Measurements from ENCODE around the gene ST8SIA2.
A peak's percentile ranks its signal among the peaks of the same experiment; 100 is the strongest.

The ST8SIA2 gene, protein sequence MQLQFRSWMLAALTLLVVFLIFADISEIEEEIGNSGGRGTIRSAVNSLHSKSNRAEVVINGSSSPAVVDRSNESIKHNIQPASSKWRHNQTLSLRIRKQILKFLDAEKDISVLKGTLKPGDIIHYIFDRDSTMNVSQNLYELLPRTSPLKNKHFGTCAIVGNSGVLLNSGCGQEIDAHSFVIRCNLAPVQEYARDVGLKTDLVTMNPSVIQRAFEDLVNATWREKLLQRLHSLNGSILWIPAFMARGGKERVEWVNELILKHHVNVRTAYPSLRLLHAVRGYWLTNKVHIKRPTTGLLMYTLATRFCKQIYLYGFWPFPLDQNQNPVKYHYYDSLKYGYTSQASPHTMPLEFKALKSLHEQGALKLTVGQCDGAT

DNA sequence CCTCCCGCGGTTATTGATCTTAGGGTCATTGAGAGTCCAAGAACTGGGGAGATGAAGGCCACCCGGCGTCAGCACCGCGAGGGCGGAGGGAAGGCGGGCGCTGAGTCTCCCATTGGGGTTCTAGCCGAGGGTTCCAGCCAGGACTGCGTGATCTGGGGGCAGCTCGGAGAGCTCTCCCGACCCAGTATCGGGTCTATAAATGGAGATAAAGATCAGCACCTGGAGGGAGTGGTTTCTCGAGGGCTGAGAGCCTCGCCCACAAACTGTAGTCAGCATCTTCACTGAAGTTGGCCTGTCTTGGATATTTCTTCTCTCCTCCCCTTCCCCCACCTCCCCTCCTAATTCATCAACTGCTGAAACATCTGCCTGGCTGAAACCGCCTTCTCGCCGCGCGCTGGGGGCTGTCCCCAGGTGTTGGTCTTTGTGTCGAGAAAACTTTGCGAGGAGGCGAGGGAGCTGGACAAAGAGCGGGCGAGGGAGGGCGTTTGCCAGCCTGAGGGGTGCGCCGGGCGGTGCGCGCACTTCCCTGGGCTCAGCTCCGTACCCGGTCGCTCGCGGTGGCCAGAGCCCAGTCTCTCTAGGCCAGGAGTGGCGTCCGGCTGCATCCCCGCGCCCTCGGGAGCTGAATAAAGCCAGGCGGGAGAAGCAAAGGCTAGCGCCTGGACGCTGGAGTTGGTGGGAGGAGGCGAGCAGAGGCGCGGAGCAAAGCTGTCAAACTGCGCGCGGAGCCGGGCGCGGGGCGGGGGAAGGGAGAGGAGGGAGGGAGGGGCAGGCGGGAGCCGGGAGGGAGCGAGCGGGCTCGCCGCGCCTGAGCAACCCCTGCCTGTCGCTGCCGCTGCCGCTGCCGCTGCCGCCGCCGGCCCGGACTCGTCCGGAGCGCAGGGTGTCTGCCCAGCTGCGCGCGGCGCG is at the start of gene ST8SIA2:
Gene ST8SIA2, plus strand, starts transcription at position 811 of the 909 bp plus-strand sequence. CDS start 184 bp downstream, outside the sequence.
- H3K4me3 ChIP-seq (ENCODE audit: low read depth, low read length): peak within 1 kb of the TSS; percentile 39
- no peak for DNase-seq (ENCODE audit: low read depth)
- TF ChIP-seq, protein P1, sequence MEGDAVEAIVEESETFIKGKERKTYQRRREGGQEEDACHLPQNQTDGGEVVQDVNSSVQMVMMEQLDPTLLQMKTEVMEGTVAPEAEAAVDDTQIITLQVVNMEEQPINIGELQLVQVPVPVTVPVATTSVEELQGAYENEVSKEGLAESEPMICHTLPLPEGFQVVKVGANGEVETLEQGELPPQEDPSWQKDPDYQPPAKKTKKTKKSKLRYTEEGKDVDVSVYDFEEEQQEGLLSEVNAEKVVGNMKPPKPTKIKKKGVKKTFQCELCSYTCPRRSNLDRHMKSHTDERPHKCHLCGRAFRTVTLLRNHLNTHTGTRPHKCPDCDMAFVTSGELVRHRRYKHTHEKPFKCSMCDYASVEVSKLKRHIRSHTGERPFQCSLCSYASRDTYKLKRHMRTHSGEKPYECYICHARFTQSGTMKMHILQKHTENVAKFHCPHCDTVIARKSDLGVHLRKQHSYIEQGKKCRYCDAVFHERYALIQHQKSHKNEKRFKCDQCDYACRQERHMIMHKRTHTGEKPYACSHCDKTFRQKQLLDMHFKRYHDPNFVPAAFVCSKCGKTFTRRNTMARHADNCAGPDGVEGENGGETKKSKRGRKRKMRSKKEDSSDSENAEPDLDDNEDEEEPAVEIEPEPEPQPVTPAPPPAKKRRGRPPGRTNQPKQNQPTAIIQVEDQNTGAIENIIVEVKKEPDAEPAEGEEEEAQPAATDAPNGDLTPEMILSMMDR (IDR thresholded peaks at IDR 0.05; ENCODE audit: control insufficient read depth, extremely low read depth, insufficient read depth): no peak

DNA sequence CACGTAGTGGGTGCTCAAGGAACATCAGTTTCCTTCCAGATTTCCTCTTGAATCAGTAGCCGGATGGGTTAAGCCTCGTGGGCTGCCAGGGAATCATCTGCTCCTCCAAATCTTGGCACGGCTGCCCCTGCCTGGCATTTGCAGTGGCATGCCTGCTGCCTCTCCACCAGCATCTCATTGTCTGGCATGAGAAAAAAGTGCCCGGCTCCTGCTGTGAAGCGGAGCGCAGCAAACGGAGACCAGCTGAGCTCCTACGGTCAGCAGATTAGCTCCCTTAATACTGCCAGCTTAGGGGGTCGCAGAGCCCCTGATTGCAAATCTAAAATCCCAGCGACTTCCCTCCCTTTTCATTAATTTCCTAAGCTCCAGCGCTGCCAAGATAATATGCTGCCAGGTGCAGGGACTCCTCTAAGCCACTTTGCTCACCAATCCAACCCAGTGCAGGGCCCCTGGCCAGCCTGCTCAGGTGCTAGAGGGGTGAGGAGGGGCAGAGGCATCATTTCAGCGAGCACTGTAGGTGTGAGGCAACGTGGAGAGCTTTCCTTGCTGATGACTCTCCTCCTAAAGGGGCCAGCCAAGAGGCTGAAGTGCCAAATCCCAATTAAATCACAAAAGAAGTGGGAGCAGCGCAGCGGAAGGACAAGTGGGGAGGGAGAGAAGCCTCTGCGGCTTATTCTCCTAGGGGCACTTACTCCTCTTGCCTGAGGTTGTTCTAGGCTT is 49.6 kb upstream of the ST8SIA2 start:
- H3K4me3 ChIP-seq (ENCODE audit: low read depth, low read length): no peak overlapping the region
- TF ChIP-seq, protein P1 (IDR thresholded peaks at IDR 0.05; ENCODE audit: control insufficient read depth, extremely low read depth, insufficient read depth): no peak
- DNase-seq (ENCODE audit: low read depth): no peak

DNA sequence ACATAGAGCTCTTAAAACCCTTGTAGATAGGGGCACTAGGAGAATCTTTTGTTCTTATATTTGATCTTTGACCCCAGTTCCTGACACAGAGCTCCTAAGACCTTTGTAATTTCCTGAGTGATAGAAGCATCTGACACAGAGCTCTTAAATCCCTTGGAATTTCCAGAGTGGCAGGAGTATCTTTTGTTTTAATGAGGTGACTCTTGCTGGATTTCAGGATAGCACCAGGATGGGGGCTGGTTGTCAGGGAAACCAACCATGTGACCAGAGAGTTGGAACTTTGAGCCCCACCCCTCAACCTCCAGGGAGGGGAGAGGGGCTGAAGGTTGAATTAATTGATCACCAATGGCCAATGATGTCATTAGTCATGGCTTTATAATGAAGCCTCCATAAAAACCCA is 47.6 kb upstream of the ST8SIA2 start:
- no peak for DNase-seq (ENCODE audit: low read depth)
- TF ChIP-seq, protein P1 (IDR thresholded peaks at IDR 0.05; ENCODE audit: control insufficient read depth, extremely low read depth, insufficient read depth): no peak
- no peak overlapping the region for H3K4me3 ChIP-seq (ENCODE audit: low read depth, low read length)

DNA sequence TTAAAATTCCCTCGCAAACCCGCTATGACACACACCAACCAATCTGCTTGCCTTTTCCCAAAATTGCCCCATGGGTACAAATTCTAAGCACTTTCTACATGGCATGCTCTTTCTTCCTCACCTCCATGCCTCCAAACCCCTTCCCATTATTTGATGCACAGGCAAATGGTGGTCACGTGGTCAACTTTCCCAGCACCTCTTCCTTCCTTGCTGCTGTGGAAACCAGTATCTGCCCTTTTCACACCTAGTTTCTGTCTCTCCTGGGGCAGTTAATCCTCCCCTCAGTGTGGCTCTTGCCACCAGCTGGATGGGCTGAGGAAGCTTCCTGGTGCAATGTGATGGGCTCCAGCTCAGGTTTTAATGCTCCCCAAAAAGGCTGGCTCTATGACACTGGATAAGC is 38.4 kb upstream of the ST8SIA2 start:
- no peak for DNase-seq (ENCODE audit: low read depth)
- TF ChIP-seq, protein P1 (IDR thresholded peaks at IDR 0.05; ENCODE audit: control insufficient read depth, extremely low read depth, insufficient read depth): no peak
- H3K4me3 ChIP-seq (ENCODE audit: low read depth, low read length): no peak overlapping the region

DNA sequence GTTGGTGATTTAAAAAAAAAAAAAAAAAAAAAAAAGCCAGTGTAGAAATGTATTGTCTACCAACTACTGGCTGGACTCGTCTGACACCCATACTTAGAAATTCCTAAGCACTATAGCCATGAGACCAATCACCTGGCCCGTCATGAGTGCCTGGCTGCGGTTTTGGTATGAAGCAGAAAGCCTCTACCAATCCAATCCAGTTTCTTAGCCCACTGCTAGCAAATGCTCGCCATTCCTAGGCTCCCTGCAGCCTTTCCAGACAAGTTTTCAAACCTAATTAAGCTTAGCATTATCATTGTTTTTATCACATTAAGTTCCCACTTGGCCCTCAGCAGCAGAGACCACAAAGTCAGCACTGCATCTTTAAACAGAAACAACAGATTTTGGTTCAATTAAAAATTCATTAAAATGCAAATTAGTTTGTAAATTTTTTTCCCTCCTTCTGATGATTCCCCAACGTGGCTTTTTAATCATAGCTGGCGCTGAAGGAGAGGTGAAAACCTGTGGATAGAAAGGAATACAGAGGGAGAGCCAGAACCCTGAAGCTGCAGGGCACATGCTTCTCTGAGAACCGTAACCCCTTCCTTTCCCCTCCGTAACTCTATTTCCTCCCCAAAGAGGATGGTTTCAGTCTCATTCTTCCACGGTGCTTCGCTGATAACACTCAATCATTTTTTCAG is 32.2 kb upstream of the ST8SIA2 start:
- TF ChIP-seq, protein P1 (IDR thresholded peaks at IDR 0.05; ENCODE audit: control insufficient read depth, extremely low read depth, insufficient read depth): no peak
- H3K4me3 ChIP-seq (ENCODE audit: low read depth, low read length): no peak overlapping the region
- DNase-seq (ENCODE audit: low read depth): no peak

DNA sequence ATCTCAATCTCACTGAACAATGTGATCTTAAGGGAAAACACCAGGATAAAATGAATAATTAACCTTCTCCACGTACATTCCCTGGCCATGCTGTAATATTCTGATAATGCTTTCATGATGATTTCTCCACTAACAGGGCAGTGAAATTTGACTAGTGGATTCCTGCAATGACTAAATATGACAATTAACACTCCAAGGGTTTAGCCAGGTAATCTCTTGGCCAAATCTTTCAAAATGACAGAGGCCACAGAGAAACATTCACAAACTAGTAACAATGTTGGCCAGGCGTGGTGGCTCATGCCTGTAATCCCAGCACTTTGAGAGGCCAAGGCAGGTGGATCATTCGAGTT is 31.7 kb upstream of the ST8SIA2 start:
- TF ChIP-seq, protein P1 (IDR thresholded peaks at IDR 0.05; ENCODE audit: control insufficient read depth, extremely low read depth, insufficient read depth): no peak
- DNase-seq (ENCODE audit: low read depth): no peak
- no peak overlapping the region for H3K4me3 ChIP-seq (ENCODE audit: low read depth, low read length)
